Dendritic cell treated with granulocyte-macrophage colony-stimulating factor and Interleukin-4, amounts not matched to agents 40 ng/mL and 50 ng/mL, for 4 days (primary cell): ENCODE results near the gene CTAGE8.
"Not testable (repeated sequence)": the region's sequence is repeated elsewhere in the genome, so short reads cannot be mapped to it uniquely, and the experiment has no call there.

Experiments used
- H3K27ac Mint-ChIP-seq: one replicate; pipeline ENCODE4 v1.8.0; 2022; ENCODE audit warnings: mild to moderate bottlenecking, mixed read lengths
- H3K27me3 Mint-ChIP-seq: one replicate; pipeline ENCODE4 v1.8.0; 2022; ENCODE audit warnings: mild to moderate bottlenecking, mixed read lengths
- H3K36me3 Mint-ChIP-seq: one replicate; pipeline ENCODE4 v1.8.0; 2022; ENCODE audit warnings: low read depth, mixed read lengths
- H3K4me1 Mint-ChIP-seq: one replicate; pipeline ENCODE4 v1.8.0; 2022; ENCODE audit warnings: low read depth, mixed read lengths
- H3K4me3 Mint-ChIP-seq: one replicate; pipeline ENCODE4 v1.8.0; 2022; ENCODE audit warnings: mild to moderate bottlenecking, moderate library complexity, mixed read lengths
- H3K9me3 Mint-ChIP-seq: one replicate; pipeline ENCODE4 v1.8.0; 2022; ENCODE audit warnings: mixed read lengths
- intact Hi-C: fragments of 100-400 bp; cut with micrococcal nuclease; formaldehyde crosslinking; loops from one replicate; pipeline ENCODE4 v1.15.0; 2022

The CTAGE8 gene

GRCh38 chr7:144233039-144233438 is 36.0 kb downstream of the CTAGE8 start:
- H3K4me1 Mint-ChIP-seq, H3K4me3 Mint-ChIP-seq, intact Hi-C loops, H3K36me3 Mint-ChIP-seq, H3K27ac Mint-ChIP-seq, H3K27me3 Mint-ChIP-seq, H3K9me3 Mint-ChIP-seq: not testable (repeated sequence)

- H3K4me1 Mint-ChIP-seq, H3K9me3 Mint-ChIP-seq, H3K27ac Mint-ChIP-seq, intact Hi-C loops, H3K4me3 Mint-ChIP-seq, H3K27me3 Mint-ChIP-seq, H3K36me3 Mint-ChIP-seq: not testable (repeated sequence)
Measured at GRCh38 chr7:144231027-144231426, 38.1 kb downstream of the CTAGE8 start.

GRCh38 chr7:144228810-144229209 is 40.3 kb downstream of the CTAGE8 start:
- H3K36me3 Mint-ChIP-seq, intact Hi-C loops, H3K4me3 Mint-ChIP-seq, H3K4me1 Mint-ChIP-seq, H3K9me3 Mint-ChIP-seq, H3K27me3 Mint-ChIP-seq, H3K27ac Mint-ChIP-seq: not testable (repeated sequence)

- H3K4me1 Mint-ChIP-seq, H3K4me3 Mint-ChIP-seq, H3K9me3 Mint-ChIP-seq, H3K27me3 Mint-ChIP-seq, intact Hi-C loops, H3K27ac Mint-ChIP-seq, H3K36me3 Mint-ChIP-seq: not testable (repeated sequence)
Measured at GRCh38 chr7:144226866-144227265, 42.2 kb downstream of the CTAGE8 start.

- H3K4me3 Mint-ChIP-seq, H3K27me3 Mint-ChIP-seq, intact Hi-C loops, H3K4me1 Mint-ChIP-seq, H3K27ac Mint-ChIP-seq, H3K36me3 Mint-ChIP-seq, H3K9me3 Mint-ChIP-seq: not testable (repeated sequence)
Measured at GRCh38 chr7:144223675-144224074, 45.4 kb downstream of the CTAGE8 start.

GRCh38 chr7:144220531-144220930 is 48.6 kb downstream of the CTAGE8 start:
- H3K27ac Mint-ChIP-seq, intact Hi-C loops, H3K27me3 Mint-ChIP-seq: not testable (repeated sequence)

GRCh38 chr7:144219149-144219548 is 49.9 kb downstream of the CTAGE8 start:
- not testable (repeated sequence) for H3K27me3 Mint-ChIP-seq

More at GRCh38 chr7:144220531-144220930, 48.6 kb downstream of the CTAGE8 start:
- not testable (repeated sequence) for H3K36me3 Mint-ChIP-seq, H3K4me3 Mint-ChIP-seq, H3K4me1 Mint-ChIP-seq, H3K9me3 Mint-ChIP-seq

GRCh38 chr7:144218581-144218980 is 50.5 kb downstream of the CTAGE8 start:
- H3K27ac Mint-ChIP-seq, intact Hi-C loops, H3K4me1 Mint-ChIP-seq, H3K9me3 Mint-ChIP-seq, H3K4me3 Mint-ChIP-seq, H3K27me3 Mint-ChIP-seq, H3K36me3 Mint-ChIP-seq: not testable (repeated sequence)

More at GRCh38 chr7:144219149-144219548, 49.9 kb downstream of the CTAGE8 start:
- H3K27ac Mint-ChIP-seq, intact Hi-C loops, H3K36me3 Mint-ChIP-seq, H3K4me3 Mint-ChIP-seq, H3K4me1 Mint-ChIP-seq, H3K9me3 Mint-ChIP-seq: not testable (repeated sequence)

GRCh38 chr7:144217200-144217599 is 51.9 kb downstream of the CTAGE8 start:
- H3K4me3 Mint-ChIP-seq, intact Hi-C loops, H3K9me3 Mint-ChIP-seq, H3K27me3 Mint-ChIP-seq, H3K36me3 Mint-ChIP-seq, H3K27ac Mint-ChIP-seq, H3K4me1 Mint-ChIP-seq: not testable (repeated sequence)
